HG03135 (cell line): Measurements from ENCODE around the gene DNAH8.

Experiments used
- ATAC-seq: cut with Tn5 transposase; IDR thresholded peaks from one replicate; pipeline ENCODE4 v1.9.1; 2021; ENCODE audit warnings: mild to moderate bottlenecking, moderate library complexity; ENCODE audit not compliant: unreplicated experiment

Gene DNAH8

GRCh38 chr6:38738261-38738660 lies 23.1 kb downstream of the DNAH8 start:
- ATAC-seq: no peak

GRCh38 chr6:38739532-38739931 lies 24.4 kb downstream of the DNAH8 start:
- no peak for ATAC-seq

GRCh38 chr6:38749473-38749872 lies 34.4 kb downstream of the DNAH8 start:
- no peak for ATAC-seq

GRCh38 chr6:38750968-38751615 lies 36.0 kb downstream of the DNAH8 start:
- ATAC-seq: no peak

- ATAC-seq: no peak
Observed at GRCh38 chr6:38753707-38754106, 38.6 kb downstream of the DNAH8 start.

GRCh38 chr6:38755207-38755606 lies 40.1 kb downstream of the DNAH8 start:
- ATAC-seq: no peak

- no peak for ATAC-seq
Observed at GRCh38 chr6:38755874-38756273, 40.8 kb downstream of the DNAH8 start.

- ATAC-seq: no peak
Observed at GRCh38 chr6:38760097-38760496, 45.0 kb downstream of the DNAH8 start.

- no peak for ATAC-seq
Observed at GRCh38 chr6:38762848-38763247, 47.7 kb downstream of the DNAH8 start.

GRCh38 chr6:38767560-38767959 lies 52.4 kb downstream of the DNAH8 start:
- ATAC-seq: no peak

- ATAC-seq: no peak
Observed at GRCh38 chr6:38773338-38773737, 58.2 kb downstream of the DNAH8 start.

GRCh38 chr6:38774929-38775707 lies 60.0 kb downstream of the DNAH8 start:
- no peak for ATAC-seq

GRCh38 chr6:38775870-38776269 lies 60.8 kb downstream of the DNAH8 start:
- peak; percentile 56 for ATAC-seq

- ATAC-seq: no peak
Observed at GRCh38 chr6:38776515-38776914, 61.4 kb downstream of the DNAH8 start.

- ATAC-seq: no peak
Observed at GRCh38 chr6:38779310-38780062, 64.4 kb downstream of the DNAH8 start.

GRCh38 chr6:38782616-38783015 lies 67.5 kb downstream of the DNAH8 start:
- no peak for ATAC-seq

GRCh38 chr6:38783443-38784228 lies 68.5 kb downstream of the DNAH8 start:
- ATAC-seq: no peak

GRCh38 chr6:38784506-38785235 lies 69.6 kb downstream of the DNAH8 start:
- ATAC-seq: no peak

- ATAC-seq: no peak
Observed at GRCh38 chr6:38786486-38786885, 71.4 kb downstream of the DNAH8 start.

- ATAC-seq: no peak
Observed at GRCh38 chr6:38789256-38789655, 74.1 kb downstream of the DNAH8 start.
